ENCODE measurements around the gene CRNKL1. TPM values are rescaled to one million over a fixed set of nuclear protein-coding genes. Genes with fewer than 3 reads are reported as not detected.

Gene CRNKL1
- total and polyA plus RNA-seq, 2 donors (not counting 3 experiments of a cell fraction or from before 2014, with no cell fraction given) = 4.9 to 22.3 TPM

DNA sequence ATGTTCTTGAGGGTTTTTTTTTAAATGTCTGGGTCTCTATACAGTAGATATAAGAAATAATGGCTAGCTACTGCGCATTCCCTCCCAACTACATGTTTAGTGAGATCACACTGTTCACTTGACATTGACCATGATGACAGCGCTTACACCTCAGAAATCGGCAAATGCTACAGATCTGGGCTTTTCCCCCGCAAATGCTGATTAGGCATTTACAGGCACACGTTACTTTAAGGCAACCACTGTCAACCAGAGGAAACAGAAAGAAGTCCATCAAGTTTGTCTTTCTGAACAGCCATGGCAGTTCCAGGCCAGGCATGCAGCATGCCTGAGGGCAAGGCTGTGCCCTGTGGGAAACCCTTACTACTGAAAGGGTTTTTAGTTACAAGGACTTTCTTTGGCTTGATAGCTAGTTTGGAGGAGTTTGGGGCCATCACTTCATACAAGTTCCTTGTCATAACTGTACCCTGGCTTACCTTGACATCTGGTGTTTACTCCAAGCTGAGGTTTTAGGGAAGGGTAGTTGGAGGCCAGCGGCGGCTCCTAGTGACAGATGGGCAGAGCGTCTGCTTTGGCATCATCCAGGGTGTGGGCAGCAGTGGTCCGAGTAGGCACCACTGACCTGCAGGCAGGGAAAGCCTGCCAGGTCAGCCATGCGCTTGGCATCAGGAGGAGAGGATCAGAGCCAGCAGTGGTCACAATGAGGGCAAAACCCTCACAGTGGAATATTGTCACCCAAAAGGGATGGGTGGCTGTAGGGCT, 43.0 kb upstream of the CRNKL1 start:
- FAIRE-seq (no peak), DNase-seq (ENCODE audit: low read depth, low spot score) (no peak)
- Histone ChIP-seq H3K9me1 (replicated peaks; ENCODE audit: control insufficient read depth, extremely low read depth, insufficient read depth, low read length) (no peaks in the 10 kb centered on the region), H3K9me3 (replicated peaks; ENCODE audit: control insufficient read depth, insufficient read depth, low read length) (no peaks in the 10 kb centered on the region), H3K4me3 (replicated peaks in 1 of 3; ENCODE audit: insufficient read depth in 1 of 3, low read depth in 1 of 3, low read length in 3 of 3) (no peak overlapping the region), H3K4me2 (ENCODE audit: insufficient read depth, low read length) (no peak overlapping the region), H3K27me3 (ENCODE audit: control insufficient read depth in 2 of 2, insufficient read depth in 2 of 2, low read length in 2 of 2) (peaks cover 0 to 2% of the 10 kb centered on the region in 2 experiments), H4K20me1 (replicated peaks; ENCODE audit: control insufficient read depth, extremely low read depth, insufficient read depth, low read length) (no peaks in the 10 kb centered on the region), H3K4me1 (ENCODE audit: control insufficient read depth, extremely low read depth, insufficient read depth, low read length) (no peaks in the 10 kb centered on the region), H3K27ac (ENCODE audit: insufficient read depth, low read depth, low read length) (no peak overlapping the region), H3K36me3 (ENCODE audit: control insufficient read depth in 2 of 2, extremely low read depth in 1 of 2, insufficient read depth in 2 of 2, low read length in 2 of 2) (no peaks in the 10 kb centered on the region), H3K79me2 (ENCODE audit: control insufficient read depth, insufficient read depth, low read length) (no peaks in the 10 kb centered on the region), H2AFZ (ENCODE audit: low read depth, low read length) (no peak overlapping the region), H3K9ac (replicated peaks; ENCODE audit: extremely low read depth, insufficient read depth, low read length) (no peak overlapping the region)
- dilution Hi-C loops (cut with MboI; ENCODE audit: extremely low pct_ligation_motif_present, low sequenced_read_pairs) = no loop called here
- BruUV-seq (replicated peaks) = no TSS peak
- POLR2A ChIA-PET = no interaction called here
- intact Hi-C loops (cut with micrococcal nuclease) = loop anchor here (10.0 kb wide), 1 partner anchor 70 kb away; no protein-coding TSS in a partner anchor
- CTCF ChIA-PET = no interaction called here
- TF ChIP-seq POLR2A (IDR thresholded peaks at IDR 0.05; ENCODE audit: low read depth, low read length) = no peak
- TF ChIP-seq POLR2AphosphoS5 (IDR thresholded peaks at IDR 0.05; ENCODE audit: insufficient read depth, low read depth, low read length) = no peak
- no peak for TF ChIP-seq JUN (IDR thresholded peaks at IDR 0.05; ENCODE audit: borderline replicate concordance, insufficient read depth, insufficient read length, low read depth)
- TF ChIP-seq MYC (IDR thresholded peaks at IDR 0.05; ENCODE audit: low read depth, low read length) = no peak
- TF ChIP-seq GATA2 (IDR thresholded peaks at IDR 0.05; ENCODE audit: insufficient read depth, insufficient read length, low read depth, low read length) = no peak
- TF ChIP-seq MAX (IDR thresholded peaks at IDR 0.05; ENCODE audit: insufficient read depth, insufficient read length) = no peak
- no peak for TF ChIP-seq EZH2 (IDR thresholded peaks at IDR 0.05; ENCODE audit: borderline replicate concordance, low read depth, low read length, severe bottlenecking)
- TF ChIP-seq FOS (IDR thresholded peaks at IDR 0.05; ENCODE audit: borderline replicate concordance, insufficient read depth, low read length) = no peak
- TF ChIP-seq, protein P1, sequence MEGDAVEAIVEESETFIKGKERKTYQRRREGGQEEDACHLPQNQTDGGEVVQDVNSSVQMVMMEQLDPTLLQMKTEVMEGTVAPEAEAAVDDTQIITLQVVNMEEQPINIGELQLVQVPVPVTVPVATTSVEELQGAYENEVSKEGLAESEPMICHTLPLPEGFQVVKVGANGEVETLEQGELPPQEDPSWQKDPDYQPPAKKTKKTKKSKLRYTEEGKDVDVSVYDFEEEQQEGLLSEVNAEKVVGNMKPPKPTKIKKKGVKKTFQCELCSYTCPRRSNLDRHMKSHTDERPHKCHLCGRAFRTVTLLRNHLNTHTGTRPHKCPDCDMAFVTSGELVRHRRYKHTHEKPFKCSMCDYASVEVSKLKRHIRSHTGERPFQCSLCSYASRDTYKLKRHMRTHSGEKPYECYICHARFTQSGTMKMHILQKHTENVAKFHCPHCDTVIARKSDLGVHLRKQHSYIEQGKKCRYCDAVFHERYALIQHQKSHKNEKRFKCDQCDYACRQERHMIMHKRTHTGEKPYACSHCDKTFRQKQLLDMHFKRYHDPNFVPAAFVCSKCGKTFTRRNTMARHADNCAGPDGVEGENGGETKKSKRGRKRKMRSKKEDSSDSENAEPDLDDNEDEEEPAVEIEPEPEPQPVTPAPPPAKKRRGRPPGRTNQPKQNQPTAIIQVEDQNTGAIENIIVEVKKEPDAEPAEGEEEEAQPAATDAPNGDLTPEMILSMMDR (IDR thresholded peaks at IDR 0.05; ENCODE audit: extremely low read depth in 1 of 2, insufficient read depth in 1 of 2, low read depth in 1 of 2, low read length in 2 of 2) = no peak

Data from endothelial cell of umbilical vein (primary cell).